Measurements from ENCODE around the gene TRPM3. TPM values are rescaled to one million over a fixed set of nuclear protein-coding genes. Genes with fewer than 3 reads are reported as not detected.

TRPM3 gene
- total RNA-seq, 1 donor from 2014 or later: 0.25 TPM

GRCh38 chr9:70588381-70588780, 533.0 kb downstream of the TRPM3 start:
- Histone ChIP-seq H3K36me3 (no peaks in the 10 kb centered on the region), H3K4me1 (peaks cover 58% of the 10 kb centered on the region), H3K27me3 (no peaks in the 10 kb centered on the region), H3K9me3 (no peaks in the 10 kb centered on the region), H3K4me3 (no peak overlapping the region), H3K27ac (peak overlapping the region; percentile 79)
- intact Hi-C loops (cut with DNase I): loop anchor here (5.0 kb wide), 2 partner anchors 106 to 176 kb away; partner anchors contain the start of gene KLF9
- no peak for DNase-seq (ENCODE audit: extremely low spot score in 2 of 2)
- TF ChIP-seq POLR2AphosphoS5 (IDR thresholded peaks at IDR 0.05; ENCODE audit: insufficient read depth in 1 of 2, low read depth in 1 of 2) (no peak), POLR2A (IDR thresholded peaks at IDR 0.05) (no peak)
- TF ChIP-seq, protein P1, sequence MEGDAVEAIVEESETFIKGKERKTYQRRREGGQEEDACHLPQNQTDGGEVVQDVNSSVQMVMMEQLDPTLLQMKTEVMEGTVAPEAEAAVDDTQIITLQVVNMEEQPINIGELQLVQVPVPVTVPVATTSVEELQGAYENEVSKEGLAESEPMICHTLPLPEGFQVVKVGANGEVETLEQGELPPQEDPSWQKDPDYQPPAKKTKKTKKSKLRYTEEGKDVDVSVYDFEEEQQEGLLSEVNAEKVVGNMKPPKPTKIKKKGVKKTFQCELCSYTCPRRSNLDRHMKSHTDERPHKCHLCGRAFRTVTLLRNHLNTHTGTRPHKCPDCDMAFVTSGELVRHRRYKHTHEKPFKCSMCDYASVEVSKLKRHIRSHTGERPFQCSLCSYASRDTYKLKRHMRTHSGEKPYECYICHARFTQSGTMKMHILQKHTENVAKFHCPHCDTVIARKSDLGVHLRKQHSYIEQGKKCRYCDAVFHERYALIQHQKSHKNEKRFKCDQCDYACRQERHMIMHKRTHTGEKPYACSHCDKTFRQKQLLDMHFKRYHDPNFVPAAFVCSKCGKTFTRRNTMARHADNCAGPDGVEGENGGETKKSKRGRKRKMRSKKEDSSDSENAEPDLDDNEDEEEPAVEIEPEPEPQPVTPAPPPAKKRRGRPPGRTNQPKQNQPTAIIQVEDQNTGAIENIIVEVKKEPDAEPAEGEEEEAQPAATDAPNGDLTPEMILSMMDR (IDR thresholded peaks at IDR 0.05): no peak

- H3K36me3 ChIP-seq: no peaks in the 10 kb centered on the region
- TF ChIP-seq, protein P1 (IDR thresholded peaks at IDR 0.05): no peak
- no peak for TF ChIP-seq POLR2A (IDR thresholded peaks at IDR 0.05)
- peak; percentile 9 to 78 for TF ChIP-seq POLR2AphosphoS5 (IDR thresholded peaks at IDR 0.05; ENCODE audit: insufficient read depth in 1 of 2, low read depth in 1 of 2)
- DNase-seq (ENCODE audit: extremely low spot score in 2 of 2): peak in 1 of 2 donors; percentile 83
- peak overlapping the region; percentile 79 for H3K27ac ChIP-seq
- H3K9me3 ChIP-seq: no peaks in the 10 kb centered on the region
- H3K27me3 ChIP-seq: no peaks in the 10 kb centered on the region
- intact Hi-C loops (cut with DNase I): loop anchor here (5.0 kb wide), 2 partner anchors 105 to 175 kb away; partner anchors contain the start of gene KLF9
- no peak overlapping the region for H3K4me3 ChIP-seq
- peaks cover 58% of the 10 kb centered on the region for H3K4me1 ChIP-seq
Observed at GRCh38 chr9:70587201-70587600, 534.2 kb downstream of the TRPM3 start.

DNA sequence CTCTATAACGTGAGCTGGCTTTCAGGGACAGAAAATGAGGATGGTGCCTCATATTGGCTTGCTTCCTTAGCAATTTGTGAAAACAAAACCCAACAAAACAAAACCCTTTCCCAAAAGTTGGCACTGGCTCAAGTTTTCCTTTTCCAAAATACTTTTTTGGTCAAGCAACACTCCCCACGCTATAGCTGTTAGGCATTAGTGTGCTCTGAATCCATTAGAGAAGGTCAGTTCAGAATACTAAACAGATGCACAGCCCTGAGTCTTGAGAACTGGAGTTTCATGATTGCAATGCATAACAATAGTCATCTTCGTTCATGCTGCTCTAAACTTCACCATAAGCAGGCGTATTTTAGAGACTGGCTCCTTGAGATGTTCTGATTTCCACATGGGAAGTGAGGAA, 534.9 kb downstream of the TRPM3 start:
- no peaks in the 10 kb centered on the region for H3K9me3 ChIP-seq
- no peaks in the 10 kb centered on the region for H3K36me3 ChIP-seq
- H3K27me3 ChIP-seq: no peaks in the 10 kb centered on the region
- H3K27ac ChIP-seq: peak overlapping the region; percentile 79
- intact Hi-C loops (cut with DNase I): loop anchor here (5.0 kb wide), 2 partner anchors 104 to 174 kb away; partner anchors contain the start of gene KLF9
- H3K4me1 ChIP-seq: peaks cover 54% of the 10 kb centered on the region
- TF ChIP-seq POLR2AphosphoS5 (IDR thresholded peaks at IDR 0.05; ENCODE audit: insufficient read depth in 1 of 2, low read depth in 1 of 2): no peak
- TF ChIP-seq, protein P1 (IDR thresholded peaks at IDR 0.05): no peak
- H3K4me3 ChIP-seq: no peak overlapping the region
- DNase-seq (ENCODE audit: extremely low spot score in 2 of 2): no peak

- Histone ChIP-seq H3K36me3 (no peaks in the 10 kb centered on the region), H3K27ac (no peak overlapping the region), H3K4me1 (peaks cover 20% of the 10 kb centered on the region), H3K4me3 (no peak overlapping the region), H3K27me3 (no peaks in the 10 kb centered on the region), H3K9me3 (no peaks in the 10 kb centered on the region)
- TF ChIP-seq, protein P1 (IDR thresholded peaks at IDR 0.05): no peak
- TF ChIP-seq POLR2AphosphoS5 (IDR thresholded peaks at IDR 0.05; ENCODE audit: insufficient read depth in 1 of 2, low read depth in 1 of 2) (no peak), POLR2A (IDR thresholded peaks at IDR 0.05) (no peak)
- DNase-seq (ENCODE audit: extremely low spot score in 2 of 2): peak in 1 of 2 donors; percentile 47
- intact Hi-C loops (cut with DNase I): no loop called here
Observed at GRCh38 chr9:70581955-70582350, 539.5 kb downstream of the TRPM3 start.

- H3K36me3 ChIP-seq: no peaks in the 10 kb centered on the region
- H3K4me1 ChIP-seq: peaks cover 16% of the 10 kb centered on the region
- H3K27ac ChIP-seq: no peak overlapping the region
- peak in 1 of 2 donors; percentile 69 for DNase-seq (ENCODE audit: extremely low spot score in 2 of 2)
- H3K4me3 ChIP-seq: no peak overlapping the region
- TF ChIP-seq, protein P1 (IDR thresholded peaks at IDR 0.05): no peak
- TF ChIP-seq POLR2AphosphoS5 (IDR thresholded peaks at IDR 0.05; ENCODE audit: insufficient read depth in 1 of 2, low read depth in 1 of 2) (no peak), POLR2A (IDR thresholded peaks at IDR 0.05) (no peak)
- H3K27me3 ChIP-seq: no peaks in the 10 kb centered on the region
- intact Hi-C loops (cut with DNase I): no loop called here
- no peaks in the 10 kb centered on the region for H3K9me3 ChIP-seq
Observed at GRCh38 chr9:70581214-70581954, 540.0 kb downstream of the TRPM3 start.

Measured in vagina (tissue), 2 donors.